CD14-positive monocyte (primary cell): ENCODE results near the gene SCN7A. TPM values are rescaled to one million over a fixed set of nuclear protein-coding genes. Genes with fewer than 3 reads are reported as not detected.

ENCODE experiments used
- DNase-seq, 3 donors: peaks; one replicate each; pipeline ENCODE4 v3.0.0-alpha.2; 2011 to 2022
- H2AFZ ChIP-seq: 2 replicates; pipeline ENCODE4 v1.6.0; 2012; ENCODE audit warnings: mild to moderate bottlenecking, low read depth, low read length, inconsistent platforms; ENCODE audit not compliant: insufficient read depth, poor library complexity, severe bottlenecking
- H3K27ac ChIP-seq, 2 donors: 1 replicate in 1 of 2; 2 replicates in 1 of 2; pipeline ENCODE4 v1.5.1; 2012 to 2013; ENCODE audit warnings: low read length in 2 of 2, control low read depth in 1 of 2, inconsistent platforms in 1 of 2, low read depth in 1 of 2, mild to moderate bottlenecking in 1 of 2
- H3K27me3 ChIP-seq, 2 donors: one replicate each; pipeline versions ENCODE4 v1.6.0 to v1.6.1; 2011 to 2013; ENCODE audit warnings: low read length in 2 of 2; ENCODE audit not compliant: control insufficient read depth in 2 of 2, insufficient read depth in 2 of 2
- H3K36me3 ChIP-seq, 2 donors: replicated peaks in 1 of 2; 1 replicate in 1 of 2; 2 replicates in 1 of 2; pipeline versions ENCODE4 v1.5.1 to v1.6.1; 2012 to 2013; ENCODE audit warnings: low read length in 2 of 2, control low read depth in 1 of 2, inconsistent platforms in 1 of 2, mild to moderate bottlenecking in 1 of 2; ENCODE audit not compliant: insufficient read depth in 2 of 2, control insufficient read depth in 1 of 2
- H3K4me1 ChIP-seq, 2 donors: 1 replicate in 1 of 2; 2 replicates in 1 of 2; pipeline versions ENCODE4 v1.5.1 to v1.6.1; 2012 to 2013; ENCODE audit warnings: low read length in 2 of 2, control low read depth in 1 of 2, inconsistent platforms in 1 of 2, mild to moderate bottlenecking in 1 of 2, moderate library complexity in 1 of 2; ENCODE audit not compliant: insufficient read depth in 2 of 2, control insufficient read depth in 1 of 2
- H3K4me2 ChIP-seq: replicated peaks from 2 replicates; pipeline ENCODE3; 2012; ENCODE audit warnings: low read length, moderate library complexity, mild to moderate bottlenecking; ENCODE audit not compliant: poor library complexity, severe bottlenecking; ENCODE audit errors: extremely low read depth
- H3K4me3 ChIP-seq, 3 experiments: fragments of 200-600 bp in 1 of 3; sonication (generic) in 1 of 3; replicated peaks in 1 of 3; 1 replicate in 2 of 3; 2 replicates in 1 of 3; pipeline ENCODE4 v1.5.1; 2011 to 2013; ENCODE audit warnings: low read length in 3 of 3, mild to moderate bottlenecking in 3 of 3, control low read depth in 2 of 3, low read depth in 2 of 3, inconsistent platforms in 1 of 3, moderate library complexity in 1 of 3
- H3K79me2 ChIP-seq: 2 replicates; pipeline ENCODE4 v1.6.0; 2012; ENCODE audit warnings: mild to moderate bottlenecking, control low read depth, inconsistent platforms, low read length, moderate library complexity; ENCODE audit not compliant: insufficient read depth
- H3K9ac ChIP-seq: 2 replicates; pipeline ENCODE4 v1.6.0; 2017; ENCODE audit warnings: low read length, mild to moderate bottlenecking; ENCODE audit not compliant: insufficient read depth, poor library complexity, severe bottlenecking
- H3K9me3 ChIP-seq, 2 donors: replicated peaks in 1 of 2; 1 replicate in 1 of 2; 2 replicates in 1 of 2; pipeline versions ENCODE4 v1.5.1 to v1.6.1; 2012 to 2013; ENCODE audit warnings: low read length in 2 of 2, control low read depth in 1 of 2; ENCODE audit not compliant: control insufficient read depth in 1 of 2, insufficient read depth in 1 of 2
- H4K20me1 ChIP-seq: 2 replicates; pipeline ENCODE4 v1.6.0; 2012; ENCODE audit warnings: mild to moderate bottlenecking, low read length, control low read depth, moderate library complexity; ENCODE audit not compliant: insufficient read depth
- H3K27ac Mint-ChIP-seq, 7 donors: one replicate each; pipeline ENCODE4 v1.8.0; 2020; ENCODE audit warnings: mild to moderate bottlenecking in 7 of 7, mixed read lengths in 7 of 7, moderate library complexity in 6 of 7, inconsistent platforms in 2 of 7
- H3K27me3 Mint-ChIP-seq, 3 donors: one replicate each; pipeline ENCODE4 v1.8.0; 2021 to 2022; ENCODE audit warnings: low read depth in 3 of 3, mild to moderate bottlenecking in 3 of 3, mixed read lengths in 3 of 3, moderate library complexity in 3 of 3, inconsistent platforms in 1 of 3
- H3K36me3 Mint-ChIP-seq, 2 donors: one replicate each; pipeline ENCODE4 v1.8.0; 2020; ENCODE audit warnings: mixed read lengths in 2 of 2, inconsistent platforms in 1 of 2, mild to moderate bottlenecking in 1 of 2
- H3K4me1 Mint-ChIP-seq: one replicate; pipeline ENCODE4 v1.8.0; 2020; ENCODE audit warnings: mild to moderate bottlenecking, mixed read lengths
- H3K4me3 Mint-ChIP-seq, 2 donors: one replicate each; pipeline ENCODE4 v1.8.0; 2020; ENCODE audit warnings: mild to moderate bottlenecking in 2 of 2, mixed read lengths in 2 of 2, moderate library complexity in 1 of 2
- H3K9me3 Mint-ChIP-seq, 7 donors: one replicate each; pipeline ENCODE4 v1.8.0; 2020 to 2022; ENCODE audit warnings: mixed read lengths in 7 of 7, mild to moderate bottlenecking in 6 of 7, moderate library complexity in 6 of 7, inconsistent platforms in 2 of 7
- CTCF ChIP-seq: fragments of 200-600 bp; IDR thresholded peaks from one replicate; pipeline ENCODE4 v1.8.0; 2022; ENCODE audit warnings: antibody characterized with exemption, mild to moderate bottlenecking
- WGBS: methylation state at CpG from one replicate; pipeline ENCODE4 v1.1.5; 2013; ENCODE audit warnings: missing lambda C conversion rate; ENCODE audit not compliant: insufficient coverage; 5-methylcytosine and 5-hydroxymethylcytosine counted together
- intact Hi-C, 2 donors: fragments of 100-400 bp; cut with micrococcal nuclease; formaldehyde crosslinking; loops; one replicate each; pipeline versions ENCODE4 v1.15.0 to v1.15.1; 2023
- polyA plus RNA-seq, 3 donors: library from polyadenylated mRNA; depleted of rRNA in 1 of 3; unstranded in 2 of 3; stranded (reverse) in 1 of 3; fragments of 300-500 nt in 2 of 3; fragments of >200 nt in 1 of 3; fragmentation: Illumina TruSeq in 2 of 3; gene quantifications; 1 replicate in 2 of 3; 2 replicates in 1 of 3; pipeline ENCODE4 v1.2.3, GENCODE V29; 2012 to 2021

Gene SCN7A
- polyA plus RNA-seq, 3 donors = not detected

GRCh38 chr2:166468124-166469024 lies 25.7 kb downstream of the SCN7A start:
- Histone ChIP-seq H2AFZ (peak overlapping the region; percentile 35), H3K9me3 (no peaks in the 10 kb centered on the region), H3K9ac (peak overlapping the region; percentile 4), H3K4me2 (peak overlapping the region; percentile 52), H4K20me1 (no peaks in the 10 kb centered on the region), H3K4me1 (peaks cover 20 to 24% of the 10 kb centered on the region in 2 donors), H3K36me3 (no peaks in the 10 kb centered on the region), H3K79me2 (no peaks in the 10 kb centered on the region), H3K27me3 (no peaks in the 10 kb centered on the region), H3K27ac (peak overlapping the region in 1 of 2 donors; percentile 82), H3K4me3 (peak overlapping the region in 2 of 3 experiments; percentile 25 to 58)
- Mint-ChIP-seq H3K4me1 (peaks cover 38% of the 10 kb centered on the region), H3K27ac (peak overlapping the region; percentile 73 to 90 (median 85)), H3K27me3 (peaks cover 0 to 1% (median 0%) of the 10 kb centered on the region in 3 donors), H3K36me3 (no peaks in the 10 kb centered on the region), H3K4me3 (peak overlapping the region in 1 of 2 donors; percentile 68), H3K9me3 (peaks cover 0 to 2% (median 0%) of the 10 kb centered on the region in 7 donors)
- TF ChIP-seq CTCF = no peak
- intact Hi-C loops = no loop called here
- DNase-seq = peak; percentile 56 to 85 (median 57)
- no CpG with 5 or more reads among the region's 5 CpGs for WGBS

GRCh38 chr2:166464187-166464586 lies 29.9 kb downstream of the SCN7A start:
- Histone ChIP-seq H3K9me3 (no peaks in the 10 kb centered on the region), H3K9ac (no peak overlapping the region), H3K4me2 (no peak overlapping the region), H4K20me1 (no peaks in the 10 kb centered on the region), H3K36me3 (no peaks in the 10 kb centered on the region), H3K27me3 (no peaks in the 10 kb centered on the region), H3K27ac (no peak overlapping the region), H2AFZ (no peak overlapping the region), H3K79me2 (no peaks in the 10 kb centered on the region), H3K4me3 (no peak overlapping the region), H3K4me1 (peaks cover 11 to 15% of the 10 kb centered on the region in 2 donors)
- no peak overlapping the region for H3K4me3 Mint-ChIP-seq
- peaks cover 0 to 1% (median 0%) of the 10 kb centered on the region in 3 donors for H3K27me3 Mint-ChIP-seq
- H3K4me1 Mint-ChIP-seq = peaks cover 26% of the 10 kb centered on the region
- H3K27ac Mint-ChIP-seq = peak overlapping the region in 3 of 7 donors; percentile 15 to 36 (median 25)
- peaks cover 0 to 6% (median 3%) of the 10 kb centered on the region in 7 donors for H3K9me3 Mint-ChIP-seq
- H3K36me3 Mint-ChIP-seq = no peaks in the 10 kb centered on the region
- DNase-seq = peak; percentile 30 to 48 (median 41)
- TF ChIP-seq CTCF = no peak
- no CpG with 5 or more reads among the region's 1 CpG for WGBS
- intact Hi-C loops = no loop called here
